Stimulated activated CD8-positive, alpha-beta memory T cell treated with anti-CD3 and anti-CD28 coated beads, Interleukin-12 subunit alpha, Interleukin-12 subunit beta, amount 100 ng/mL, for 1 hour (primary cell): Measurements from ENCODE around the gene RAP2A.

Source experiments
- DNase-seq: peaks from one replicate; pipeline ENCODE4 v3.0.0-alpha.2; 2020; ENCODE audit warnings: low read depth

Gene RAP2A

DNA sequence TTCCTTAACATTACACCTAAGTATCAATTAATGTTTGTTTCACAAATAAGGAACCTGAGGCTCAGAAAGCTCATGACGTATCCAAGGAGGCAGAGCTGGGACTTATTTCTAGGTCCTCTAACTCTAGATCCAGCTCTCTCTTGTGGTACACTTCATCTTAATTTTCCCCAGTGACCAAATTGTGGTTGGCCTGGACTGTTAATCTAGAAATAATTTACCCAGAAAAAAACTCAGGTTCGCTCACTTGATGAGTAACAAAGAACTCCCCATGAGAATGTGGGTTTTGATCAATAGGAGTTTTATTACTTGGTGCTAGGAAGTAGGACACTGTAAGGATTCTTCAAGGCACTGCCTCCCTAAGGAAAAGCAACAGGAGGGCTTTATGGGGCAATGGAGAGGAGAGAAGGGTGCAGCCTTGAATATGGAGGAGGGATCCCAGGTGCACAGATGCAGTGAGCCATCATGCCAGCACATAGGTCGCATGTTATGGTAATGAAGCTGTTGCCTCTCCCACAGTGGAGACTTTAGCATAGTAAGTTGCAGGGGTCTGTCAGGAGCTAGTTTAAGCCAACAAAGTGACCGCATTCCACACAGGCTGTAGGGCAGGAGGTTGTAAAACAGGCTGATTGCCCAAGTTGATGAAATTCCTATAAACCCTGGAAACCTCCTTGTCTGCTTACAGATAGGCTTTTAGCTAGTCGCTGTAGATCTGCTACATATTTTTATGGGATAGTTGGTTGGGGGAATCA is 14.7 kb downstream of the RAP2A start:
- DNase-seq, result no peak

DNA sequence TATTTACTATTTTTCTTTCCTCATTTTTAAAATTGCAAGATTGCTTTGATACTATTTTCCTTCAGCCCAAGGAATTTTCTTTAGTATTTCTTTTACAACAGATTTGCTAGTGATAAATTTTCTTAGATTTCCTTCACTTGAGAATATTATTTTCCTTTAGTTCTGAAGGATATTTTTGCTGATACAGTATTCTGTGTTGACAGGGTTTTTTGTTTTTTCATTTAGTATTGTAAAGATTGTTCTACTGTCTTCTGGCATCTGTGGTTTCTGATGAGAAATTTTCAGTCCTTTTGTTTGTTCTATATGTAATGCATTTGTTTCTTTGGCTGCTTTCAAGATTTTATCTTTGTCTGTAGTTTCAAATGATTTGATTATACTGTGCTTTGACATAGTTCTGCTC is 20.7 kb downstream of the RAP2A start:
- no peak for DNase-seq

DNA sequence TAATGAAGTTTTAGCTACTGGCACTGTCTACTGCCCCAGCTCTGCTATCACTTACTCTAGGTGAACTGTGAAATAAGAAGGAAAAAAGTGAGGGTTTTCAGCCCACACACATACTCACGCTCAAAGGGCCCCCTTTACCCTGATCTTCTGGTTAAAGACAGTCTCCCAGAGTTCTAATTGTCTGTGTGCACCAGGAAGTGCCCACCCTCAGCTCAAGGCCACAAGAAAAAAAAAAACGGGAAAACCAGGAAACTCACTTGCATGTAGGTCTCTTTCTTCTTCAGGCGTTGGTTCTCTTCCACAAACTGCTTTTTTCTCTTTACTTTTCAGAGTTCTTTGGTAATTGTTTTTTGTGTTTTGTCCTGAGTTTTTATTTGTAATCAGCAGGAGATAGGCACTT is 22.1 kb downstream of the RAP2A start:
- DNase-seq, result no peak

DNA sequence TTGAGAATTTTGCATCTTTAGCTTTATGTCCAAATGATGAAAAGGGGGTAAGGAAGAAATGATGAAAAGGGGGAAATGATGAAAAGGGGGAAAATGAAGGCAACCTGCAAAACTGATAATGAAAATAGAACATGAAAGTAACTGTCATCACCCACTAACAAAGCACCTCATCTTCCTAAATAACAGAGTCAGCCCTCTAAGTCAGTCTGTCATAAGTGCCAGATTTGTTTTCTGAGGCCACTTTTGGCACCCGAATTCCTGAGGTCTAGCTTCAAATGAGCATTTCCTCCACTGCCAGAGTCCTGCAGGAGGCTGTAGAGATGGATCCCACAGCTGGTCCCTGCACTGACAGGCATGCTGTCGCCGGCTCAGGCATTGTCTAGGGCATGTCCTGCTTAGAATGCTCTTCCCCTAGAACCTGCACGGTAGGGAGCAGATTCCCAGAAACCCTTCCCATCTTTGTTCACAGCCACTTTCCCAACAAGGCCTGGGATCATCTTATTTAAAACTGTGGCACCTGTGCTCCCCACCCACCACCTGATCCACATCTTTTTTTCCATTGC is 25.3 kb downstream of the RAP2A start:
- DNase-seq, result no peak

DNA sequence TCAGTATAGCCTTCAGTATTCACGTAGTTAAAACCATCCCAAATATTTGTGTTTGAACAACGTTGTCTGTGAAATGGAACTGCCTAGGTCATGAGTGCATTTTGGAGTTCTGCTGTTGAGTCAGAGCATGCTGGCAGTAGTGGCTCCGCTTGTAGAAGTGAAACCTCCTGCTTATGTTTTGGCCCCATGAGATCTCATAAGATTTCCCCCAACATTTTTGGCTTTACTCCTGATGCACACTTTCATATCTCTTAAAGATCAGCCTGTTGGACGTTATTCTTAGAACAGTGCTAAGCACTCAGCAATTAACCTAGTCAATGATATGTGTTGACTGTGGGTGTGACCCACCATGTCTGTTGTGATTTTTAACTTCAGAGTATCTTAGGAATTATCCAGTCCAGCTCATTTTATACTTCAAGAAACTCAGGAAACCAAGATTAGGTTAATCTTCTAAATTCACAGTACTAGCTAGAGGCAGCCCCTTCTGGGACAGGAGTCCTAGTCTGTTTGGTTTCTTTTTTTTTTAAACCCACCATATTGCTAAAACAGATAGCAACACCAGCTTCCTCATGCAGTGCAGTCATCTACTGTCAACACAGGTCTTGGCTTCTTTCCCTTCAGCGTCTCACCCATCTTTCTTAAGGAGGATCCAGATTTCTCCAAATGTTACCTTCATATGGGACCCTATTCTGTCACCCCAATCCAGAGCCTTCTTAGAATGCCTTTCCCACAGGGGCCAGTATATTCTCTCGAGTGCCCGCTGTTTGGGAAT is 26.2 kb downstream of the RAP2A start:
- no peak for DNase-seq

DNA sequence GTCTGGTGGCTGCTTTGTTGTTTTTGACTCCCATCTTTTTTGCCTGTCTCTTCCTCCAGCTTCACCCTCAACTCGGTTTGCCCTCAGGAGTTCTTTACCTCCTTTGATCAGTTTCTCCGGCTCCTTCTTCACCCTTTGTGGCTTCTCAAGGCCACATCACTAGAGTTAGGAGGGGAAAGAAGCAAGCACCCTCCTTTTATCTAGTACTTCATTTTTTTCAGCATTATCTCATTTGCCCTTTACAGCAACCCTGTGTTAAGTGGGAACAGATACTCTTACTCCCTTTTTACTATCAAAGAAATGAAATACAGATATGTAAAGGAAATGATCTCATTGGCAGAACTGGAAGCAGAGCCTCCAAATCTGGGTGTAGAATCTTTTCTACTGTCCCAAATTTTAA is 26.9 kb downstream of the RAP2A start:
- no peak for DNase-seq

DNA sequence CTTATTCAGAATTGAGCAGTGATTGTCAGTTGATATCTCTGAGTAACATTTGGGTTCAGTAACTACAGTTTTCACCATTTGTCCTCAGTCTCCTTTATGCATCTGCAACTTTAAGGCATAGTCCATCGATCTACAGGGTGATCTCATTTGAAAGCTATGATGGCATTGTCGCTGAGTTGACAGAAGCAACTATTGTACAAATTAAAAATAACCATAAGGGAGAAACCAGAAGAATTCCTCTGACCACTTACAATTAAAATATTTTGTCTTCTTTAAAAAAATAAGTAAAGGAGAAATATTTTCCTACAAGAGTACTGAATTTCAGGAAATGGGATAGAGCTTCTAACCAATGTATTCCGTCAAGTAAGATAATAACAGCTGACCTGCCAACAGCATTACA is 30.6 kb downstream of the RAP2A start:
- DNase-seq, result no peak

DNA sequence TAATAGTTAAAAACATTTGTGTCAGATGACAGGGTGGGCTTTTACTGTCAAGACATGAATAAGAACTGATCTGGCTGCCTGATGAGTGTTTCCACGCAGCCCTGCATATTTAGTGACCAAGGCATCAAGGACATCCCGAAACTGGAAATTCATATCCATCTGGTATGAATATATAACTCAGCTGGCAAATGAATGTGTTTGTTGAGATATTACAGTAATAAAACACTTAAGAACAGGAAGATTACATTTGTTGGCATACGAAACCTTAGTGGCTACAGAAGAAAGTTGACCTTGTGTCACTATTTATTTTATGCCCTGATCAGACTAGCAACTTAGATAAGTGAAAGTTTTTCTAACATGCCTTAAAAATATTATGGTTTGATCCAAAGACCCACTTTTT is 32.8 kb downstream of the RAP2A start:
- DNase-seq, result no peak

DNA sequence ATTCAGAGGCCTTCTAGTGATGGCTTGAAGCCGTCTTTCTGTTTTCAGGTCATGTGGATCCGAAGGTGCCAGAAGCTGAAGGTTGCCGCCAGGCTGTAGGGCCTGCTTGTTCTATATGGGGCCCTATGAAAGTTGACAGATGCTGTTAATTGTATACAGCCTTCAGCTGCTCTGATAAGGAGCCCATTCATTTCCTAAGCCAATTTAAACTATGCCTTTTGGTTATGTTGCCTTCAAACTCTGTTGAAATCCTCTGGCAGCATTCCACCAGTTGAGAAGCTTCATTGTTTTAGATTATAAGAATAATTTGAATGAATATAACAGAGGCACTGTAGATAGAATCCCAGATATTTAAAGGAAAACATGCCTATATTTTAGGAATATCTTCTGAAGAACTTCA is 34.4 kb downstream of the RAP2A start:
- no peak for DNase-seq

DNA sequence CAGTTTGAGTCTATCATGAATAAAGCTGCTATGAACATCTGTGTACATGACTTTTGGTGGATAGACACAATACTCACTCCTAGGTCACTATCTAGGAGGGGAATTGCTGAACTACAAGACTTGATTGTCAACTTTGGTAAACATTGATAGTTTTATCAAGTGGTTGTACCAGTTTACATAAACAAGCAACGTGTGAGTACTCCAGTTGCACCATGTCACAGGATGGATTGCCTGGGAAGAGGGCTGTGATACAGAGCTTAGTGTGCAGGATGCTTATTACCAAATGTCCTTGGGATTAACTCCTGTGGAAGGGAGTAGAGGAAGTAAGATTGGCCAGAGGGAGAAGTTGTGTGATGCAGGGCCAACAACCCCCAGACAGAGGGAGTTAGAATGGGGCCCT is 37.7 kb downstream of the RAP2A start:
- DNase-seq, result no peak

DNA sequence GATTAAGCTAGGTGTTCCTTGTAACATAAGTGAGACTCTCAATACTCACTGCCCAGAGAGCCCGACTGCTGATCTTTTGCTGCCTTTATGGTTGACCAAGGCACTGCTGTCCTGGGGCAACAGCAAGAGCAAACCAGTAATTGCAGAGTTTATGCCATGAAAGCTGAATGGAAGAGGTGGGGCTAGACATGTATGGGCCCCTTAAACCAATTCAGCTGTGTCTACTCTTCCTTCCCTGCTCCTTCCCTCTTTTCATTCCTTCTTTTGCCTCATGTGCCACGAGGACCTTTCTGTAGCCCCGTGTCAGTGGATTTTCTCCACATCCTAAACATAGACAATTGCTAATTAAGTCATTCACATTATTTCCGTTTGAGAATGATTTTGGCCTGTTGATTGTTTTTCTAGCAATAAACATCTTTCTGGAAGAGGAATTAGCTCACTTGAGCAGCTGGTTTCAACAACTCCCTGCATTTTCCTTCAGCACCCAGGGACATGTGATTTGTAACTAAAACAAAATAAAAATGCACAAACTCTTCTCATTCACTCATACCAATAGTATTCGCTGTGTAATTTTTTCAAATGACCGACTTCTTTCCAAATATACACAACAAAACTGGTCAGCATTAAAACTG is 40.5 kb downstream of the RAP2A start:
- no peak for DNase-seq

DNA sequence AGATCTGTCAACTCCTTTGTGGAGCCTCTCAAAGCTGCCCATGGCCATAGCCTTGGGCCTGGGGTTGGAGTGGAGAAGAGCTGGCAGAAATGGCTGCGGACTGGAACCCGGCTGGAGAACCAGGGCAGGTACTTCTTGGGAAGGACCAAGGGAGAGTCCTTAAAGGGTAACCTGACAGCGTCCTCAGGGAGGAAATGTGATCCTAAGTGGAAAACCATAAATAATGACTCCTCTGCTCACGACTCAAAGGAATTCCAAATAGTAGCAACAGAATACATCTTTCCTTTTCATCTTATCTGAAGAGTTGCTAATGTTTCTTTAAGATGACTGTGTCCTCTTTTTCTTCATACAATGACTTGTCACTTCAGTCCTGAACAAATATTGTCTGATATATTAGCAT is 41.0 kb downstream of the RAP2A start:
- no peak for DNase-seq

DNA sequence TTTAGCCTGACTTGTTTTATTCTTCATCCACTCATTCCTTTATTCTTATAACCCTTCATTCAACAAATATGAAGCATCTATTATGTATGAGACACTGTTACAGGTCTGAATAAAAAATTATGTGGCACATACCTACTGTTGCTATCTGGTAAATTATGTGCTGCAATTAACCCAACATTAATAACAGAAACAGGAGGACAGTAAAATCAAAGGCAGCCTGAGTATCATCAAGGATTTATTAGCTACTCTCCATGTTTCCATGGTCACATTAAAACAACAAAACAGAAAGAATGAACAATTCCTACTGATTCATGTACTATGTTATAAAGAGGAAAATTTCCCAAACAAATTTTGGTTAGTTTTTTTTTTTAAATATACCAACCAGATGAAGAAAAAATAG is 43.9 kb downstream of the RAP2A start:
- DNase-seq, result no peak

DNA sequence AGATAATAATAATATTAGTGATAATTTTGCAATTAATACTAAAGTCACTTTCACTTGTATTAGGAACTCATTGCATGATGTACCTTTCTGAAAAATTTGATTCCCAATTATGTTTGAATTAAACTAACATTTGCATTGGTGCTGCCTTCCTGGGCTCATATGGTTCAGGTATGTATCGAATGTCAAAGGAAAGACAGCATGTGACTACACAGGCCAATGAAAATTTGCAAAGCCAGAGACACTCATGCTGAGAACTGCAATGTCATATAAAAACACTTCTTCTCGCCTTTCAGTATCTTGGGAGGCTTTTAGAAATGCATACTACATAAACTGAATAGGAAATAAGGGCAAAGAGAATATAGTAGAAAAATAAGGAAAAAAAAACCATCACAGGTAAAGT is 44.3 kb downstream of the RAP2A start:
- DNase-seq, result no peak

DNA sequence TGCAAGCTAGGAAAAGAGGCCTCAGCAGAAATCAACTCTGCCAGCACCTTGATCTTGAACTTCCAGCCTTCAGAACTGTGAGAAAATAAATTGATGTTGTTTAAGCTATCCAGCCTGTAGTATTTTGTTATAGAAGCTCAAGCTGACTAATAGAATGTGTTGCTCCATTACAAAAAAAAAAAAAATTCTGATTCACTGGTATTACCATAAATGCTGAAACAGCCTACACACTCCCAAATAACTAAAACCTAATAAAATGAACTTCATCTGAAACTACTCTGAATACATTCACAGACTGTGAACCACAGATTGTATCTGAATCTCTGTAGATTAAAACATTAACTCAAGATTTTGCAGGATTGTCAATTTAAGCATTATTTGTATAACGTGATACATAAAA is 49.5 kb downstream of the RAP2A start:
- no peak for DNase-seq

DNA sequence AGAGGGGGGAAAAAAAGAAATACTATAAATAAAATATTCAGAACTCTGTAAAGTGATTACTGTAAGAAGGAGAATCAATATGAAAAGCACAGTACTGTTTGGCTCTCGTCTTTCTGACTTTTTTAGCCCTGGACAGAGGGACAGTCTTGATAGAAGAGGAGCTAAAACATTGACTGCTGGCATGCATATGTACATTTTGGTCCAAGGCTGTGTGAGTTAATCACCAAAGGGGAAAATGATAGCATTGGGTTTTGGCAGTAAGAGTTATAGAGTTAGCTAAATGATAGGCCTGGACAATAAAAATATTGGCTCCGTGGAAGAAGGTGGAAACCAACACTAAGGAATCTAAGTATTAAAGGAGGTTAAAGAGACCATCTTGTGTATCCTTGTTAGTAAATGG is 50.3 kb downstream of the RAP2A start:
- no peak for DNase-seq

DNA sequence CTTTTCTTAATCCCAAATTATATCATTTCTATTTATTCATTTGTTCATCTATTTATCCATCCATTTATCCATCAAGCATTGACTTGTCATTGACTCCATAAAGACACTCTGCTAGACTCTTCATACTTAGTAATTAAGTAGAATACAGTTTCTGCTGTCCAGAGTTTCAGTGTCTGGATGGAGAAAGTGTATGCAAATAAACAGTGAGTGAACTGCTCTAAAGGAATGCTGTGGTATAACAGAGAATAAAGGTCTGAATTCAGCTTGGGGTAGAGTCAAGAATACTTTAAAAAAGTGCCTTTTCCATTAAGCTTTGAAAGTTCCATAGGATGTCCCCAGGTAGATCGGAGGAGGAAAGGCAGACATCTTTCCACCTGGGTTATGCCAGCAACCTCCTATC is 51.4 kb downstream of the RAP2A start:
- no peak for DNase-seq

DNA sequence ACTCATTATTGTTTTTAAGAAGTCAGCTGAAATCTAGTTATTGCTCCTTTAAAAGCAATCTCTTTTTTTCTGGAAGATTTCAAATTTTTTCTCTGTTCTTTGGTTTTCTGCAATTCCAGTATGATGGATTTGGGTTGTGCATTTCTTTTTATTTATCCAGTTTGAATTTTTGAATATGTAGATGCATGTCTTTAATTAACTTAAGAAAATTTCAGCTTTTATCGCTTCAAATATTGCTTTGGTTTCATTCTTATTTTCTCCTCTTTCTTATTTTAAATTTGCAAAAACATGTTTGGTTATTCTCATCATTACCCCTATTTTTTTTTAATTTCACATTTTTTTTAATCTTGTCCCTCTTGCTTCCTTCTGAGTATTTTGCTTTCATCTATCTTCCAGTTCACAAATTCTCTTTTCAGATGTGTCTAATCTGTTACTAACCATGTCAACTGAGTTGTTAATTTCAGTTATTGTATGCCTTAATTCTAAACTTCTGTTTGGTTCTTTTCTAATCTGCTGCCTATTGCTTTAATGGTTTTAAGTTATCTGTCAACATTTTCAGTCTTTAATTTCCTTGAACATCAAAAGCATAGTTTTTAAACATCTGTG is 56.8 kb downstream of the RAP2A start:
- no peak for DNase-seq

DNA sequence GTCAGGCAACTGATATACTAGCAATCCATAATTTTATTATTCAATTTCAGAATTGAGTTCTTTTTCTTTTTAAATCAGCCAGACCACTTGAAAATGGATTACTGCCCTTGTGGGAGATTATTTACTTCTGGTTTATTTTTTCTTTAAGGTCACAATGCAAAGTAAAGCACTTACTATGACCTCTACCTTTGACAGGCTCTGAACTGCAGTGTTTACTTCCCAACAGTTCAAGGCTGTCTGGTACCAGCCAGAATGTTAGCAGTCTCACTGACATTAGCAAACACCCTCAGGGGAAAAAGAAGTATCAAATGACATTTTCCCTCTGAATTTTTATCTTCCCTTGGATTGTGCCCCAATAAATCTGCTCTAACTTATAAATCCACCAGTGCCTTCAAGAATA is 57.5 kb downstream of the RAP2A start:
- DNase-seq, result no peak

DNA sequence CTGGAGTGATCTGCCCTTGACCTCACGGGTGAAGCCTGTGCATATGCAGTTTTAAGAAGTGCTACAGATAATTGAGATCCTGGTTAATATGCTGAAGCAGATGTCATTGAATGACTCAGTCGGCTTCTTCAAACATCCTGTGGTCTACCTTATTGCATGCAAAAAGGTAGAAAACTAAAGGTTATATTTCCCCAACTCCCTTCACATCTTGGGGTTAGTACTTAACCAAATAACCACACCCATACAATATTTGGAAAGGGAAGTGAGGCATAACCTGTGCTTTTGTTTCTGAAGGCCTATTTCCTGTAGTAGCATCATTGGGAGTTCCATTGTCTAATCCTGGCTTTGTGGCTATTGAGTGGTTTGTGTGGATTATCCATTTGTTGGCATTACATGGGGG is 58.3 kb downstream of the RAP2A start:
- DNase-seq, result no peak

DNA sequence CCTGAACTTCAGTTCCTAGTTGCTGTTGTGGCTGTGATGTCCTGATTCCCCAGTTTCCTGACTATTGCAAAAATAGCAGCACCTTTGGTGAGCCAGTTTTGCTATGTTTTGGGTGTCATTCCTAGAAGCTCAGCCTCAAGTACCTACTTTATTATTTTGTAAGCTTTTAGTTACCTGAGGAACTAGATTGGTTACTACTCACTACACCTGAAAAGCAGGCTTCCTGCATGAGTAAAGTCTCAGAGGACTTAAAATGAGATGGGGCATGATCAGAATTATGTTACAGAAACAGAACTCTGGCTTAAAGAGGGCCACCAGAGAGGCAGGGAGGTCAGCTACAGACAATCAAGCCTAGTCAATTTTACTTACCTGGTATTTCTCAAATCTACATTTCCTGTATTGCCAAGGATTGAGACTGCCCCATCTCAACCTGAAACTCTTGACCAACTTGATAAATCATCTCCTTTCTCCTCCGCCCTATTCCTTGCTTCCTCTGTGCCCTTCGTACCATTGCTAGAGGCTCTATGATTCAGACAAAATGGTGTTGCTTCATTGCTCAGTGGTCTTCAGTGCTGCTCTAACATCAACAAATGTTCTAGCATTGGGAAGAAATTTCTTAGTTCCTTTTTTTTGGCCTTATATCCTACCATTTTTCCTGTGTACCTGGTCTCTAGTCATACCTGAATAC is 58.9 kb downstream of the RAP2A start:
- DNase-seq, result no peak

DNA sequence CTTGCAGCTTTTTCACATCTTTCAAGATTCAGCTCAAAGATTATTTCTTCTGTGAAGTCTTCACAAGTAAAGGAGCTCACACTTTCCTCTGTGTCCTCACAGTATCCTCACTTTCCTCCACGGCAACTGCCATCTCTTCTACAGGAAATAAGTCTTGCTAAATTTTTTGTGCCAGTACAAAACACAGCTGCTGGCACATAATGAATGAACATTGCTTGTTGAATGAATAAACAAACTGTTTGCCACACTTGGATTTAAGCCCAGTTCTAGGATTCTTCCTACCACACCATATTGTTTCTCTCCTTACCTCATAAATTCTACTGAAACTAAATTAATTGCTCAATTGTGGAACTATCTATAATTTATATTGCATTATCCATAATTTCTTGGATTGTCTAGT is 59.5 kb downstream of the RAP2A start:
- no peak for DNase-seq
